MM.1S (cell line): ENCODE measurements around the gene PRSS21.
A peak's percentile ranks its signal among the peaks of the same experiment; 100 is the strongest.

Source experiments
- DNase-seq: peaks from one replicate; pipeline ENCODE4 v3.0.0-alpha.2; 2015
- H2AFZ ChIP-seq: fragments of 300-600 bp; sonication (generic); 2 replicates; pipeline ENCODE4 v1.6.0; 2016; ENCODE audit warnings: antibody characterized with exemption, low read length
- H3F3A ChIP-seq: fragments of 300-600 bp; sonication (generic); 2 replicates; pipeline ENCODE4 v1.6.1; 2016; ENCODE audit warnings: mild to moderate bottlenecking, antibody characterized with exemption, low read length, moderate library complexity, mixed read lengths; ENCODE audit not compliant: insufficient read depth
- H3K27ac ChIP-seq: fragments of 300-600 bp; sonication (generic); 2 replicates; pipeline ENCODE4 v1.5.1; 2016; ENCODE audit warnings: mild to moderate bottlenecking, low read length
- H3K27me3 ChIP-seq: fragments of 300-600 bp; sonication (generic); replicated peaks from 2 replicates; pipeline ENCODE4 v1.6.0; 2016; ENCODE audit warnings: low read length; ENCODE audit not compliant: insufficient read depth
- H3K36me3 ChIP-seq: fragments of 300-600 bp; sonication (generic); replicated peaks from 2 replicates; pipeline ENCODE4 v1.6.1; 2016; ENCODE audit warnings: mild to moderate bottlenecking, low read length, mixed read lengths; ENCODE audit not compliant: insufficient read depth
- H3K4me1 ChIP-seq: fragments of 300-600 bp; sonication (generic); 2 replicates; pipeline ENCODE4 v1.6.1; 2016; ENCODE audit warnings: low read length, mixed read lengths
- H3K4me2 ChIP-seq: fragments of 300-600 bp; sonication (generic); 2 replicates; pipeline ENCODE4 v1.6.0; 2016; ENCODE audit warnings: low read depth, low read length
- H3K4me3 ChIP-seq: fragments of 300-600 bp; sonication (generic); 2 replicates; pipeline ENCODE4 v1.5.1; 2016; ENCODE audit warnings: low read length, mixed read lengths
- H3K79me2 ChIP-seq: fragments of 300-600 bp; sonication (generic); 2 replicates; pipeline ENCODE4 v1.6.1; 2016; ENCODE audit warnings: mixed run types, low read length, mixed read lengths
- H3K9ac ChIP-seq: fragments of 300-600 bp; sonication (generic); 2 replicates; pipeline ENCODE4 v1.6.1; 2016; ENCODE audit warnings: low read length, mixed read lengths
- H3K9me2 ChIP-seq: fragments of 300-600 bp; sonication (generic); replicated peaks from 2 replicates; pipeline ENCODE4 v1.6.1; 2016; ENCODE audit warnings: mild to moderate bottlenecking, low read length, mixed read lengths; ENCODE audit not compliant: insufficient read depth
- H3K9me3 ChIP-seq: fragments of 300-600 bp; sonication (generic); replicated peaks from 2 replicates; pipeline ENCODE4 v1.6.1; 2016; ENCODE audit warnings: mild to moderate bottlenecking, low read length, mixed read lengths; ENCODE audit not compliant: insufficient read depth
- H4K20me1 ChIP-seq: fragments of 300-600 bp; sonication (generic); 2 replicates; pipeline ENCODE4 v1.6.1; 2016; ENCODE audit warnings: mild to moderate bottlenecking, low read length, moderate library complexity, mixed read lengths; ENCODE audit not compliant: insufficient read depth
- CTCF ChIP-seq: fragments of 300-600 bp; sonication (generic); IDR thresholded peaks from 2 replicates; pipeline ENCODE4 v1.5.1; 2016; ENCODE audit warnings: antibody characterized with exemption, low read length, mixed read lengths
- EZH2 ChIP-seq: fragments of 300-600 bp; sonication (generic); optimal IDR thresholded peaks from 2 replicates; pipeline ENCODE3; 2017; ENCODE audit warnings: low read depth, mild to moderate bottlenecking, antibody characterized with exemption, low read length, mixed read lengths
- EZH2phosphoT487 ChIP-seq: fragments of 300-600 bp; sonication (generic); IDR thresholded peaks from 2 replicates; pipeline ENCODE4 v1.6.1; 2018; ENCODE audit warnings: antibody characterized with exemption, low read length

The PRSS21 gene

GRCh38 chr16:2836646-2837508, 19.8 kb downstream of the PRSS21 start:
- DNase-seq = no peak
- no peak overlapping the region for H3K4me3 ChIP-seq
- no peaks in the 10 kb centered on the region for H3K9me3 ChIP-seq
- no peaks in the 10 kb centered on the region for H3K36me3 ChIP-seq
- peaks cover 75% of the 10 kb centered on the region for H3K27me3 ChIP-seq
- no peaks in the 10 kb centered on the region for H4K20me1 ChIP-seq
- TF ChIP-seq CTCF (no peak), EZH2phosphoT487 (no peak), EZH2 (no peak)
- H3K9ac ChIP-seq = no peak overlapping the region
- H3K9me2 ChIP-seq = no peaks in the 10 kb centered on the region
- no peak overlapping the region for H3K27ac ChIP-seq
- H3F3A ChIP-seq = no peaks in the 10 kb centered on the region
- no peaks in the 10 kb centered on the region for H3K4me1 ChIP-seq
- no peak overlapping the region for H3K4me2 ChIP-seq
- no peak overlapping the region for H2AFZ ChIP-seq
- H3K79me2 ChIP-seq = no peaks in the 10 kb centered on the region

GRCh38 chr16:2838928-2839327, 21.9 kb downstream of the PRSS21 start:
- Histone ChIP-seq H3K4me3 (no peak overlapping the region), H3K9ac (no peak overlapping the region), H3K27ac (no peak overlapping the region), H3K4me2 (no peak overlapping the region), H4K20me1 (no peaks in the 10 kb centered on the region), H3K4me1 (no peaks in the 10 kb centered on the region), H3F3A (no peaks in the 10 kb centered on the region), H3K9me2 (no peaks in the 10 kb centered on the region), H3K27me3 (peaks cover 66% of the 10 kb centered on the region), H2AFZ (no peak overlapping the region), H3K9me3 (no peaks in the 10 kb centered on the region), H3K36me3 (no peaks in the 10 kb centered on the region), H3K79me2 (no peaks in the 10 kb centered on the region)
- no peak for TF ChIP-seq EZH2
- TF ChIP-seq CTCF = peak; percentile 78
- no peak for TF ChIP-seq EZH2phosphoT487
- DNase-seq = peak; percentile 48

- Histone ChIP-seq H3K9me3 (no peaks in the 10 kb centered on the region), H3K4me3 (no peak overlapping the region), H2AFZ (no peak overlapping the region), H4K20me1 (no peaks in the 10 kb centered on the region), H3K4me1 (no peaks in the 10 kb centered on the region), H3K36me3 (no peaks in the 10 kb centered on the region), H3K27me3 (peaks cover 70% of the 10 kb centered on the region), H3K27ac (no peak overlapping the region), H3F3A (no peaks in the 10 kb centered on the region), H3K79me2 (no peaks in the 10 kb centered on the region), H3K9ac (no peak overlapping the region), H3K4me2 (no peak overlapping the region), H3K9me2 (no peaks in the 10 kb centered on the region)
- DNase-seq = no peak
- TF ChIP-seq EZH2phosphoT487 = no peak
- TF ChIP-seq CTCF = no peak
- no peak for TF ChIP-seq EZH2
Observed at GRCh38 chr16:2839650-2840450, 22.8 kb downstream of the PRSS21 start.
